HCT116 (cell line): Measurements from ENCODE around the gene PI16. TPM values are rescaled to one million over a fixed set of nuclear protein-coding genes. Genes with fewer than 3 reads are reported as not detected.

Source experiments
- ATAC-seq: fragments of 200-7000 bp; cut with Tn5 transposase; 2 replicates; pipeline ENCODE4 v1.9.1; 2020; ENCODE audit warnings: mild to moderate bottlenecking, moderate library complexity
- BruUV-seq: library from RNA; stranded (reverse); fragments of 400-500 nt; replicated peaks from 2 replicates; lab custom pipeline; 2021; lab: Mats Ljungman, UMichigan
- CTCF ChIA-PET: fragments of 300-600 bp; sonication (Branson Sonifier 250); formaldehyde crosslinking; loops from one replicate; lab custom pipeline; 2021; ENCODE audit warnings: antibody characterized with exemption; lab: Charles Lee
- POLR2A ChIA-PET: fragments of 300-600, 350-600 bp; sonication (Branson Sonifier 250); formaldehyde crosslinking; loops from one replicate; lab custom pipeline; 2021; ENCODE audit warnings: antibody characterized with exemption; lab: Charles Lee
- RAD21 ChIA-PET, 2 experiments: fragments of 300-600 bp; sonication (Branson Sonifier 250); formaldehyde crosslinking; loops; one replicate each; lab custom pipeline; 2023; ENCODE audit warnings: low total read pairs in 2 of 2; ENCODE audit not compliant: uncharacterized antibody in 2 of 2, unreplicated experiment in 2 of 2, low non-redundant PET in 1 of 2; lab: Charles Lee
- DNase-seq: peaks from one replicate; pipeline ENCODE4 v3.0.0-alpha.2; 2010; ENCODE audit warnings: low read depth, low spot score
- H2AFZ ChIP-seq: fragments of 200-600 bp; shearing (Covaris generic), sonication (generic); 2 replicates; pipeline ENCODE4 v1.6.1; 2017; ENCODE audit warnings: low read depth, mixed run types, mixed read lengths, antibody characterized with exemption, low read length; ENCODE audit not compliant: poor library complexity, severe bottlenecking
- H3K27ac ChIP-seq: 2 replicates; pipeline ENCODE4 v1.5.1; 2012; ENCODE audit warnings: low read depth, low read length
- H3K27me3 ChIP-seq: fragments of 200-600 bp; sonication (generic); 2 replicates; pipeline ENCODE4 v1.6.1; 2016; ENCODE audit warnings: mixed run types, low read length, mixed read lengths; ENCODE audit not compliant: insufficient read depth
- H3K36me3 ChIP-seq, 2 experiments: fragments of 200-500 bp in 1 of 2; fragments of 200-600 bp in 1 of 2; sonication (Bioruptor generic) in 1 of 2; sonication (generic) in 1 of 2; 2 replicates each; pipeline versions ENCODE4 v1.5.1 to v1.6.1; 2014 to 2016; ENCODE audit warnings: low read length in 2 of 2, inconsistent platforms in 1 of 2, mixed read lengths in 1 of 2, mixed run types in 1 of 2; ENCODE audit not compliant: insufficient read depth in 2 of 2, control insufficient read depth in 1 of 2
- H3K4me1 ChIP-seq, 2 experiments: fragments of 200-600 bp in 1 of 2; sonication (generic) in 1 of 2; 2 replicates each; pipeline versions ENCODE4 v1.5.1 to v1.6.1; 2012 to 2017; ENCODE audit warnings: low read length in 2 of 2, inconsistent platforms in 1 of 2, mild to moderate bottlenecking in 1 of 2, mixed read lengths in 1 of 2, mixed run types in 1 of 2, moderate library complexity in 1 of 2; ENCODE audit not compliant: insufficient read depth in 2 of 2, control insufficient read depth in 1 of 2
- H3K4me2 ChIP-seq: fragments of 200-600 bp; sonication (generic); 2 replicates; pipeline ENCODE4 v1.6.1; 2017; ENCODE audit warnings: mixed run types, low read length, mixed read lengths
- H3K4me3 ChIP-seq, 2 experiments: fragments of 200-600 bp in 1 of 2; sonication (generic) in 1 of 2; replicated peaks in 1 of 2; 2 replicates each; pipeline ENCODE4 v1.5.1; 2011 to 2016; ENCODE audit warnings: low read length in 2 of 2, control low read depth in 1 of 2, low read depth in 1 of 2, mild to moderate bottlenecking in 1 of 2, mixed read lengths in 1 of 2, mixed run types in 1 of 2
- H3K79me2 ChIP-seq: fragments of 200-600 bp; sonication (generic); 2 replicates; pipeline ENCODE4 v1.6.1; 2017; ENCODE audit warnings: mild to moderate bottlenecking, mixed run types, low read length, moderate library complexity, mixed read lengths; ENCODE audit not compliant: insufficient read depth
- H3K9ac ChIP-seq: fragments of 200-600 bp; sonication (generic); 2 replicates; pipeline ENCODE4 v1.6.1; 2016; ENCODE audit warnings: low read length, mixed read lengths
- H3K9me2 ChIP-seq: fragments of 200-600 bp; sonication (generic), shearing (Covaris generic); 2 replicates; pipeline ENCODE4 v1.6.1; 2017; ENCODE audit warnings: mixed run types, mild to moderate bottlenecking, moderate library complexity; ENCODE audit not compliant: insufficient read depth
- H3K9me3 ChIP-seq, 2 experiments: fragments of 200-500 bp in 1 of 2; fragments of 200-600 bp in 1 of 2; sonication (Bioruptor generic) in 1 of 2; sonication (generic) in 1 of 2; 2 replicates each; pipeline ENCODE4 v1.6.1; 2014 to 2017; ENCODE audit warnings: low read length in 2 of 2, mixed read lengths in 2 of 2, inconsistent platforms in 1 of 2, low read depth in 1 of 2, mild to moderate bottlenecking in 1 of 2, mixed run types in 1 of 2, moderate library complexity in 1 of 2; ENCODE audit not compliant: control insufficient read depth in 1 of 2, insufficient read depth in 1 of 2
- H4K20me1 ChIP-seq: fragments of 200-600 bp; sonication (generic), shearing (Covaris generic); 2 replicates; pipeline ENCODE4 v1.6.1; 2017; ENCODE audit warnings: mixed run types, mild to moderate bottlenecking, moderate library complexity; ENCODE audit not compliant: insufficient read depth
- CEBPB ChIP-seq: IDR thresholded peaks from 2 replicates; pipeline ENCODE4 v1.6.1; 2012; ENCODE audit warnings: low read depth
- EGR1 ChIP-seq: IDR thresholded peaks from 2 replicates; pipeline ENCODE4 v1.6.1; 2012; ENCODE audit warnings: low read depth
- EZH2 ChIP-seq: fragments of 200-600 bp; sonication (generic); IDR thresholded peaks from 2 replicates; pipeline ENCODE4 v1.6.1; 2017; ENCODE audit warnings: antibody characterized with exemption, mixed run types
- FOSL1 ChIP-seq: IDR thresholded peaks from 2 replicates; pipeline ENCODE4 v1.6.1; 2012; ENCODE audit warnings: low read depth
- POLR2A ChIP-seq: IDR thresholded peaks from 2 replicates; pipeline ENCODE4 v1.7.0; 2011; ENCODE audit warnings: borderline replicate concordance; ENCODE audit not compliant: insufficient read depth, insufficient read length; ENCODE audit errors: extremely low read depth
- SIN3A ChIP-seq: IDR thresholded peaks from 2 replicates; pipeline ENCODE4 v1.6.1; 2012; ENCODE audit warnings: low read depth
- ZNF274 ChIP-seq: fragments of 200-500 bp; sonication (Bioruptor generic); IDR thresholded peaks from 2 replicates; pipeline ENCODE4 v1.6.1; 2014; ENCODE audit warnings: mild to moderate bottlenecking, low read depth, low read length, inconsistent platforms
- intact Hi-C: fragments of 100-400 bp; cut with micrococcal nuclease; formaldehyde crosslinking; loops from 2 replicates; pipeline ENCODE4 v1.10.0; 2022
- total RNA-seq: library from RNA; stranded (reverse); gene quantifications from one replicate; pipeline ENCODE4 v1.2.1, GENCODE V29; 2021; ENCODE audit not compliant: unreplicated experiment
- TF ChIP-seq, protein P1 (sequence below): IDR thresholded peaks from 2 replicates; pipeline ENCODE4 v1.6.1; 2012
- TF ChIP-seq, protein P2 (sequence below), 3 experiments: fragments of 200-600 bp in 1 of 3; sonication (generic) in 1 of 3; IDR thresholded peaks in 2 of 3; conservative IDR thresholded peaks in 1 of 3; 2 replicates each; pipeline ENCODE4 v1.5.1; 2012 to 2017; ENCODE audit warnings: low read depth in 2 of 3, low read length in 2 of 3, antibody characterized with exemption in 1 of 3, borderline replicate concordance in 1 of 3, control low read depth in 1 of 3, mild to moderate bottlenecking in 1 of 3, mixed read lengths in 1 of 3, mixed run types in 1 of 3, moderate library complexity in 1 of 3; ENCODE audit not compliant: insufficient read depth in 1 of 3
- TF ChIP-seq, protein P3 (sequence below): IDR thresholded peaks from 2 replicates; pipeline ENCODE4 v1.6.1; 2011; ENCODE audit warnings: mild to moderate bottlenecking, low read length, moderate library complexity; ENCODE audit not compliant: insufficient replicate concordance; ENCODE audit errors: extremely low read depth
- TF ChIP-seq, protein P4 (sequence below): IDR thresholded peaks from 2 replicates; pipeline ENCODE4 v1.6.1; 2012; ENCODE audit warnings: low read depth
- TF ChIP-seq, protein P5 (sequence below): IDR thresholded peaks from 2 replicates; pipeline ENCODE4 v1.6.1; 2012

The PI16 gene
- total RNA-seq, 1 experiment from 2014 or later, result 0.59 TPM

DNA sequence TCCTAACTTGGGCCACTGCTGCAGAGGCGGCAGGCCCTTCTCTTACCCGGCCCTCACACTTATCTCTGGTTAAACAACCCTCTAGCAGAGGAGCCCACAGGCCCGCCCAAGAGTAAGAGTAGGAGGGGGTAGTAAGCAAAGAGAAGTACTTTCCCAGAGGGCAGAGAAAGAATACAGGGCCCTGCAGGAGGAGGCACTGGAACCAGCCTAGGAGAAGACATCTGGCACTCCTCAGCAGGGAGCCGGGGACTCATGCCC is 21.4 kb downstream of the PI16 start:
- H3K36me3 ChIP-seq, result peaks cover 59 to 84% of the 10 kb centered on the region in 2 experiments
- no peak for ATAC-seq
- ChIA-PET POLR2A (no interaction called here), CTCF (no interaction called here), RAD21 (no interaction called here)
- H3K79me2 ChIP-seq, result peaks cover 33% of the 10 kb centered on the region
- no peak overlapping the region for H3K4me3 ChIP-seq
- H3K4me1 ChIP-seq, result no peaks in the 10 kb centered on the region; a peak in 1 of 4 replicates
- no peak overlapping the region for H3K4me2 ChIP-seq
- H3K27ac ChIP-seq, result no peak overlapping the region
- no peak for TF ChIP-seq EZH2
- no peak for TF ChIP-seq CEBPB
- TF ChIP-seq, protein P1, sequence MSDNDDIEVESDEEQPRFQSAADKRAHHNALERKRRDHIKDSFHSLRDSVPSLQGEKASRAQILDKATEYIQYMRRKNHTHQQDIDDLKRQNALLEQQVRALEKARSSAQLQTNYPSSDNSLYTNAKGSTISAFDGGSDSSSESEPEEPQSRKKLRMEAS, result no peak
- no peak for TF ChIP-seq ZNF274
- TF ChIP-seq, protein P2, sequence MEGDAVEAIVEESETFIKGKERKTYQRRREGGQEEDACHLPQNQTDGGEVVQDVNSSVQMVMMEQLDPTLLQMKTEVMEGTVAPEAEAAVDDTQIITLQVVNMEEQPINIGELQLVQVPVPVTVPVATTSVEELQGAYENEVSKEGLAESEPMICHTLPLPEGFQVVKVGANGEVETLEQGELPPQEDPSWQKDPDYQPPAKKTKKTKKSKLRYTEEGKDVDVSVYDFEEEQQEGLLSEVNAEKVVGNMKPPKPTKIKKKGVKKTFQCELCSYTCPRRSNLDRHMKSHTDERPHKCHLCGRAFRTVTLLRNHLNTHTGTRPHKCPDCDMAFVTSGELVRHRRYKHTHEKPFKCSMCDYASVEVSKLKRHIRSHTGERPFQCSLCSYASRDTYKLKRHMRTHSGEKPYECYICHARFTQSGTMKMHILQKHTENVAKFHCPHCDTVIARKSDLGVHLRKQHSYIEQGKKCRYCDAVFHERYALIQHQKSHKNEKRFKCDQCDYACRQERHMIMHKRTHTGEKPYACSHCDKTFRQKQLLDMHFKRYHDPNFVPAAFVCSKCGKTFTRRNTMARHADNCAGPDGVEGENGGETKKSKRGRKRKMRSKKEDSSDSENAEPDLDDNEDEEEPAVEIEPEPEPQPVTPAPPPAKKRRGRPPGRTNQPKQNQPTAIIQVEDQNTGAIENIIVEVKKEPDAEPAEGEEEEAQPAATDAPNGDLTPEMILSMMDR (IDR thresholded peaks at IDR 0.05 in 2 of 3, conservative IDR thresholded peaks at IDR 0.05 in 1 of 3; ENCODE audit: borderline replicate concordance in 1 of 3, insufficient read depth in 1 of 3, low read depth in 2 of 3, low read length in 2 of 3), result no peak
- TF ChIP-seq POLR2A, result no peak
- no peak for TF ChIP-seq SIN3A
- TF ChIP-seq EGR1, result no peak
- TF ChIP-seq, protein P3, sequence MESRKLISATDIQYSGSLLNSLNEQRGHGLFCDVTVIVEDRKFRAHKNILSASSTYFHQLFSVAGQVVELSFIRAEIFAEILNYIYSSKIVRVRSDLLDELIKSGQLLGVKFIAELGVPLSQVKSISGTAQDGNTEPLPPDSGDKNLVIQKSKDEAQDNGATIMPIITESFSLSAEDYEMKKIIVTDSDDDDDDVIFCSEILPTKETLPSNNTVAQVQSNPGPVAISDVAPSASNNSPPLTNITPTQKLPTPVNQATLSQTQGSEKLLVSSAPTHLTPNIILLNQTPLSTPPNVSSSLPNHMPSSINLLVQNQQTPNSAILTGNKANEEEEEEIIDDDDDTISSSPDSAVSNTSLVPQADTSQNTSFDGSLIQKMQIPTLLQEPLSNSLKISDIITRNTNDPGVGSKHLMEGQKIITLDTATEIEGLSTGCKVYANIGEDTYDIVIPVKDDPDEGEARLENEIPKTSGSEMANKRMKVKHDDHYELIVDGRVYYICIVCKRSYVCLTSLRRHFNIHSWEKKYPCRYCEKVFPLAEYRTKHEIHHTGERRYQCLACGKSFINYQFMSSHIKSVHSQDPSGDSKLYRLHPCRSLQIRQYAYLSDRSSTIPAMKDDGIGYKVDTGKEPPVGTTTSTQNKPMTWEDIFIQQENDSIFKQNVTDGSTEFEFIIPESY, result no peak
- TF ChIP-seq, protein P4, sequence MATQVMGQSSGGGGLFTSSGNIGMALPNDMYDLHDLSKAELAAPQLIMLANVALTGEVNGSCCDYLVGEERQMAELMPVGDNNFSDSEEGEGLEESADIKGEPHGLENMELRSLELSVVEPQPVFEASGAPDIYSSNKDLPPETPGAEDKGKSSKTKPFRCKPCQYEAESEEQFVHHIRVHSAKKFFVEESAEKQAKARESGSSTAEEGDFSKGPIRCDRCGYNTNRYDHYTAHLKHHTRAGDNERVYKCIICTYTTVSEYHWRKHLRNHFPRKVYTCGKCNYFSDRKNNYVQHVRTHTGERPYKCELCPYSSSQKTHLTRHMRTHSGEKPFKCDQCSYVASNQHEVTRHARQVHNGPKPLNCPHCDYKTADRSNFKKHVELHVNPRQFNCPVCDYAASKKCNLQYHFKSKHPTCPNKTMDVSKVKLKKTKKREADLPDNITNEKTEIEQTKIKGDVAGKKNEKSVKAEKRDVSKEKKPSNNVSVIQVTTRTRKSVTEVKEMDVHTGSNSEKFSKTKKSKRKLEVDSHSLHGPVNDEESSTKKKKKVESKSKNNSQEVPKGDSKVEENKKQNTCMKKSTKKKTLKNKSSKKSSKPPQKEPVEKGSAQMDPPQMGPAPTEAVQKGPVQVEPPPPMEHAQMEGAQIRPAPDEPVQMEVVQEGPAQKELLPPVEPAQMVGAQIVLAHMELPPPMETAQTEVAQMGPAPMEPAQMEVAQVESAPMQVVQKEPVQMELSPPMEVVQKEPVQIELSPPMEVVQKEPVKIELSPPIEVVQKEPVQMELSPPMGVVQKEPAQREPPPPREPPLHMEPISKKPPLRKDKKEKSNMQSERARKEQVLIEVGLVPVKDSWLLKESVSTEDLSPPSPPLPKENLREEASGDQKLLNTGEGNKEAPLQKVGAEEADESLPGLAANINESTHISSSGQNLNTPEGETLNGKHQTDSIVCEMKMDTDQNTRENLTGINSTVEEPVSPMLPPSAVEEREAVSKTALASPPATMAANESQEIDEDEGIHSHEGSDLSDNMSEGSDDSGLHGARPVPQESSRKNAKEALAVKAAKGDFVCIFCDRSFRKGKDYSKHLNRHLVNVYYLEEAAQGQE, result no peak
- TF ChIP-seq, protein P5, sequence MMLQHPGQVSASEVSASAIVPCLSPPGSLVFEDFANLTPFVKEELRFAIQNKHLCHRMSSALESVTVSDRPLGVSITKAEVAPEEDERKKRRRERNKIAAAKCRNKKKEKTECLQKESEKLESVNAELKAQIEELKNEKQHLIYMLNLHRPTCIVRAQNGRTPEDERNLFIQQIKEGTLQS, result no peak
- no peak for TF ChIP-seq FOSL1
- H2AFZ ChIP-seq, result no peak overlapping the region
- no peak overlapping the region for H3K9ac ChIP-seq
- H3K9me2 ChIP-seq, result no peaks in the 10 kb centered on the region
- no peaks in the 10 kb centered on the region for H3K9me3 ChIP-seq
- H4K20me1 ChIP-seq, result no peaks in the 10 kb centered on the region
- no peak for DNase-seq
- intact Hi-C loops, result no loop called here
- BruUV-seq, result no TSS peak
- no peaks in the 10 kb centered on the region for H3K27me3 ChIP-seq
